ENCODE data around the gene DIAPH2.
"Not testable (repeated sequence)": the region's sequence is repeated elsewhere in the genome, so short reads cannot be mapped to it uniquely, and the experiment has no call there.

Gene DIAPH2

GRCh38 chrX:96834137-96834536 lies 149.5 kb downstream of the DIAPH2 start:
- no peak for DNase-seq

GRCh38 chrX:96835660-96836289 lies 151.1 kb downstream of the DIAPH2 start:
- DNase-seq = no peak

GRCh38 chrX:96837808-96838207 lies 153.2 kb downstream of the DIAPH2 start:
- no peak for DNase-seq

GRCh38 chrX:96838537-96838936 lies 153.9 kb downstream of the DIAPH2 start:
- no peak for DNase-seq

GRCh38 chrX:96841325-96841724 lies 156.7 kb downstream of the DIAPH2 start:
- DNase-seq = no peak

- DNase-seq = not testable (repeated sequence)
Observed at GRCh38 chrX:96841866-96842265, 157.2 kb downstream of the DIAPH2 start.

GRCh38 chrX:96843566-96843965 lies 158.9 kb downstream of the DIAPH2 start:
- DNase-seq = no peak

GRCh38 chrX:96846841-96847240 lies 162.2 kb downstream of the DIAPH2 start:
- no peak for DNase-seq

- DNase-seq = not testable (repeated sequence)
Observed at GRCh38 chrX:96859422-96859821, 174.8 kb downstream of the DIAPH2 start.

- DNase-seq = peak in 1 of 2 experiments; percentile 11
Observed at GRCh38 chrX:96861218-96861617, 176.6 kb downstream of the DIAPH2 start.

GRCh38 chrX:96861661-96862060 lies 177.0 kb downstream of the DIAPH2 start:
- DNase-seq = no peak

GRCh38 chrX:96883608-96884007 lies 199.0 kb downstream of the DIAPH2 start, which contains the start of gene RPA4:
Gene RPA4 (plus strand): TSS chrX:96883908. CDS start chrX:96884311, 403 bp downstream.
- DNase-seq = no peak

GRCh38 chrX:96884027-96884426 lies 199.4 kb downstream of the DIAPH2 start:
- no peak for DNase-seq

GRCh38 chrX:96889726-96890125 lies 205.1 kb downstream of the DIAPH2 start:
- DNase-seq = no peak

- no peak for DNase-seq
Observed at GRCh38 chrX:96906741-96907140, 222.1 kb downstream of the DIAPH2 start.

GRCh38 chrX:96907516-96908272 lies 223.1 kb downstream of the DIAPH2 start:
- DNase-seq = no peak

GRCh38 chrX:96909291-96909690 lies 224.6 kb downstream of the DIAPH2 start:
- no peak for DNase-seq

GRCh38 chrX:96918864-96919263 lies 234.2 kb downstream of the DIAPH2 start:
- no peak for DNase-seq

- no peak for DNase-seq
Observed at GRCh38 chrX:96919672-96920071, 235.0 kb downstream of the DIAPH2 start.

- DNase-seq = no peak
Observed at GRCh38 chrX:96924581-96924980, 239.9 kb downstream of the DIAPH2 start.

GRCh38 chrX:96929036-96929435 lies 244.4 kb downstream of the DIAPH2 start:
- DNase-seq = no peak

GRCh38 chrX:96957718-96958117 lies 273.1 kb downstream of the DIAPH2 start:
- no peak for DNase-seq

- no peak for DNase-seq
Observed at GRCh38 chrX:96971812-96972211, 287.2 kb downstream of the DIAPH2 start.

- DNase-seq = no peak
Observed at GRCh38 chrX:96978906-96979305, 294.3 kb downstream of the DIAPH2 start.

- no peak for DNase-seq
Observed at GRCh38 chrX:96979766-96980165, 295.1 kb downstream of the DIAPH2 start.
